Trophoblast cell (in vitro differentiated cells and primary cell): Measurements from ENCODE around the gene KDM4B.
A peak's percentile ranks its signal among the peaks of the same experiment; 100 is the strongest.

Source experiments
- DNase-seq, 2 donors: peaks; one replicate each; pipeline ENCODE4 v3.0.0-alpha.2; 2016
- H2AFZ ChIP-seq: 2 replicates; pipeline ENCODE4 v1.6.1; 2013; ENCODE audit warnings: low read length, moderate library complexity, mild to moderate bottlenecking; ENCODE audit not compliant: insufficient read depth, poor library complexity
- H2AK5ac ChIP-seq: 2 replicates; pipeline ENCODE4 v1.6.1; 2013; ENCODE audit warnings: mild to moderate bottlenecking, low read length
- H2BK120ac ChIP-seq: 2 replicates; pipeline ENCODE4 v1.6.1; 2013; ENCODE audit warnings: low read length, mild to moderate bottlenecking, moderate library complexity; ENCODE audit not compliant: insufficient read depth, poor library complexity
- H2BK12ac ChIP-seq: 2 replicates; pipeline ENCODE4 v1.6.1; 2013; ENCODE audit warnings: mild to moderate bottlenecking, low read length, moderate library complexity
- H2BK5ac ChIP-seq: 2 replicates; pipeline ENCODE4 v1.6.1; 2013; ENCODE audit warnings: low read length, low read depth, moderate library complexity, mild to moderate bottlenecking; ENCODE audit not compliant: poor library complexity
- H3K14ac ChIP-seq: 2 replicates; pipeline ENCODE4 v1.6.1; 2013; ENCODE audit warnings: mild to moderate bottlenecking, low read length
- H3K18ac ChIP-seq: 2 replicates; pipeline ENCODE4 v1.6.1; 2013; ENCODE audit warnings: mild to moderate bottlenecking, low read length
- H3K23ac ChIP-seq: 2 replicates; pipeline ENCODE4 v1.6.1; 2013; ENCODE audit warnings: low read length
- H3K27ac ChIP-seq: 2 replicates; pipeline ENCODE4 v1.5.1; 2013; ENCODE audit warnings: low read depth, mild to moderate bottlenecking, inconsistent platforms, low read length, moderate library complexity
- H3K27me3 ChIP-seq: 2 replicates; pipeline ENCODE4 v1.6.1; 2013; ENCODE audit warnings: inconsistent platforms, mild to moderate bottlenecking, low read length, moderate library complexity; ENCODE audit not compliant: insufficient read depth
- H3K36me3 ChIP-seq, 2 experiments: 1 replicate in 1 of 2; 2 replicates in 1 of 2; pipeline ENCODE4 v1.6.1; 2013; ENCODE audit warnings: low read length in 2 of 2, mild to moderate bottlenecking in 2 of 2, moderate library complexity in 1 of 2; ENCODE audit not compliant: insufficient read depth in 2 of 2, control insufficient read depth in 1 of 2
- H3K4ac ChIP-seq: 2 replicates; pipeline ENCODE4 v1.6.1; 2013; ENCODE audit warnings: low read depth, mild to moderate bottlenecking, low read length, moderate library complexity
- H3K4me1 ChIP-seq, 2 experiments: 1 replicate in 1 of 2; 2 replicates in 1 of 2; pipeline ENCODE4 v1.6.1; 2013; ENCODE audit warnings: low read length in 2 of 2, mild to moderate bottlenecking in 2 of 2, moderate library complexity in 1 of 2; ENCODE audit not compliant: insufficient read depth in 2 of 2, control insufficient read depth in 1 of 2
- H3K4me2 ChIP-seq: 2 replicates; pipeline ENCODE4 v1.6.1; 2013; ENCODE audit warnings: inconsistent platforms, mild to moderate bottlenecking, low read length, moderate library complexity
- H3K4me3 ChIP-seq: 2 replicates; pipeline ENCODE4 v1.5.1; 2013; ENCODE audit warnings: mild to moderate bottlenecking, low read depth, low read length, inconsistent platforms
- H3K79me1 ChIP-seq: one replicate; pipeline ENCODE4 v1.6.1; 2013; ENCODE audit warnings: low read length
- H3K79me2 ChIP-seq: 2 replicates; pipeline ENCODE4 v1.6.1; 2013; ENCODE audit warnings: low read length, mild to moderate bottlenecking; ENCODE audit not compliant: control insufficient read depth, insufficient read depth, poor library complexity
- H3K9ac ChIP-seq: 2 replicates; pipeline ENCODE4 v1.6.1; 2013; ENCODE audit warnings: mild to moderate bottlenecking, low read length
- H3K9me3 ChIP-seq: 2 replicates; pipeline ENCODE4 v1.6.1; 2013; ENCODE audit warnings: low read depth, mild to moderate bottlenecking, control low read depth, inconsistent platforms, low read length; ENCODE audit not compliant: insufficient read depth
- H4K12ac ChIP-seq: 2 replicates; pipeline ENCODE4 v1.6.1; 2013; ENCODE audit warnings: low read depth, mild to moderate bottlenecking, low read length, moderate library complexity
- H4K8ac ChIP-seq: 2 replicates; pipeline ENCODE4 v1.6.1; 2013; ENCODE audit warnings: low read depth, mild to moderate bottlenecking, low read length, moderate library complexity
- H4K91ac ChIP-seq: one replicate; pipeline ENCODE4 v1.6.1; 2013; ENCODE audit warnings: low read depth, mild to moderate bottlenecking, low read length, moderate library complexity
- WGBS: extraction: QIAGEN DNeasy Blood & Tissue Kit; methylation state at CpG from one replicate; pipeline ENCODE4 v1.1.7; 2013; ENCODE audit warnings: missing lambda C conversion rate; ENCODE audit not compliant: insufficient read length, insufficient coverage; ENCODE audit errors: extremely low coverage; 5-methylcytosine and 5-hydroxymethylcytosine counted together

KDM4B gene

GRCh38 chr19:5170329-5170745 is 201.4 kb downstream of the KDM4B start:
- no peak overlapping the region for H4K8ac ChIP-seq
- no peaks in the 10 kb centered on the region for H3K36me3 ChIP-seq
- DNase-seq: peak; percentile 52 to 77
- H2BK5ac ChIP-seq: no peak overlapping the region
- peaks cover 10% of the 10 kb centered on the region for H3K79me1 ChIP-seq
- H3K18ac ChIP-seq: no peak overlapping the region
- H3K14ac ChIP-seq: no peak overlapping the region
- WGBS: no CpG with 5 or more reads among the region's 4 CpGs
- H3K4ac ChIP-seq: no peak overlapping the region
- H3K4me3 ChIP-seq: no peak overlapping the region
- no peak overlapping the region for H2AK5ac ChIP-seq
- H4K12ac ChIP-seq: no peak overlapping the region
- no peak overlapping the region for H3K9ac ChIP-seq
- H3K79me2 ChIP-seq: no peaks in the 10 kb centered on the region
- no peaks in the 10 kb centered on the region for H3K27me3 ChIP-seq
- H2BK12ac ChIP-seq: no peak overlapping the region
- H4K91ac ChIP-seq: no peak overlapping the region
- no peak overlapping the region for H3K27ac ChIP-seq
- no peak overlapping the region for H2BK120ac ChIP-seq
- peaks cover 4 to 14% of the 10 kb centered on the region in 2 experiments for H3K4me1 ChIP-seq
- peaks cover 2% of the 10 kb centered on the region for H3K9me3 ChIP-seq
- H2AFZ ChIP-seq: no peak overlapping the region
- H3K4me2 ChIP-seq: no peak overlapping the region
- H3K23ac ChIP-seq: no peak overlapping the region

DNA sequence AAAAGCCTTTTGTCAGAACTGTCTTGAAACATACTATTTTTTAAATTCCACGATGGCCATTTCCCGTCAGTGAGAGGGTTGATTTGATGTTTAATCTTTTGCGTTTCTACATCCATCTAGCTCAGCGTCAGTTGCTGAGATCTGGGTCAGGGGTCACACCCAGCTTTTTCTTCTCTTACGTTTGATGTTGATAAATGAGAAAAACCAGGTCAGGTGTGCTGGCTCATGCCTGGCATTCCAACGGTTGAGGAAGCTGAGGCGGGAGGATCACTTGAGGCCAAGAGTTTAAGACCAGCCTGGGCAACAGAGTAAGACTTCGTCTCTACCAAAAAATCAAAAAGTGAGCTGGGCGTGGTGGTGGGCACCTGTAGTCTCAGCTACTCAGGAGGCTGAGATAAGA is 202.8 kb downstream of the KDM4B start:
- Histone ChIP-seq H3K14ac (no peak overlapping the region), H3K27me3 (no peaks in the 10 kb centered on the region), H2AK5ac (no peak overlapping the region), H3K4me3 (no peak overlapping the region), H2BK120ac (no peak overlapping the region), H3K79me1 (peaks cover 10% of the 10 kb centered on the region), H3K36me3 (no peaks in the 10 kb centered on the region), H4K12ac (no peak overlapping the region), H2AFZ (no peak overlapping the region), H3K79me2 (no peaks in the 10 kb centered on the region), H3K4me2 (no peak overlapping the region), H3K18ac (no peak overlapping the region), H3K9me3 (peaks cover 4% of the 10 kb centered on the region), H3K27ac (peak overlapping the region; percentile 22), H3K9ac (no peak overlapping the region), H4K8ac (no peak overlapping the region), H4K91ac (no peak overlapping the region), H3K23ac (no peak overlapping the region), H3K4ac (no peak overlapping the region), H3K4me1 (peaks cover 0 to 14% of the 10 kb centered on the region in 2 experiments), H2BK12ac (no peak overlapping the region), H2BK5ac (no peak overlapping the region)
- WGBS: no CpG with 5 or more reads among the region's 9 CpGs
- peak; percentile 98 to 99 for DNase-seq

GRCh38 chr19:5172859-5173630 is 204.1 kb downstream of the KDM4B start:
- Histone ChIP-seq H3K14ac (no peak overlapping the region), H3K4me1 (peaks cover 4 to 18% of the 10 kb centered on the region in 2 experiments), H3K9me3 (peaks cover 4% of the 10 kb centered on the region), H3K4me3 (no peak overlapping the region), H4K12ac (no peak overlapping the region), H3K23ac (no peak overlapping the region), H2BK5ac (peak overlapping the region; percentile 9), H2BK12ac (peak overlapping the region; percentile 23), H3K36me3 (no peaks in the 10 kb centered on the region), H3K79me2 (no peaks in the 10 kb centered on the region), H4K8ac (no peak overlapping the region), H3K18ac (peak overlapping the region; percentile 40), H3K4me2 (no peak overlapping the region), H4K91ac (no peak overlapping the region), H3K27me3 (no peaks in the 10 kb centered on the region), H3K27ac (peak overlapping the region; percentile 62), H2BK120ac (peak overlapping the region; percentile 71), H2AK5ac (no peak overlapping the region), H3K9ac (no peak overlapping the region), H2AFZ (no peak overlapping the region), H3K4ac (no peak overlapping the region), H3K79me1 (peaks cover 10% of the 10 kb centered on the region)
- peak; percentile 99 to 100 for DNase-seq
- no CpG with 5 or more reads among the region's 8 CpGs for WGBS

DNA sequence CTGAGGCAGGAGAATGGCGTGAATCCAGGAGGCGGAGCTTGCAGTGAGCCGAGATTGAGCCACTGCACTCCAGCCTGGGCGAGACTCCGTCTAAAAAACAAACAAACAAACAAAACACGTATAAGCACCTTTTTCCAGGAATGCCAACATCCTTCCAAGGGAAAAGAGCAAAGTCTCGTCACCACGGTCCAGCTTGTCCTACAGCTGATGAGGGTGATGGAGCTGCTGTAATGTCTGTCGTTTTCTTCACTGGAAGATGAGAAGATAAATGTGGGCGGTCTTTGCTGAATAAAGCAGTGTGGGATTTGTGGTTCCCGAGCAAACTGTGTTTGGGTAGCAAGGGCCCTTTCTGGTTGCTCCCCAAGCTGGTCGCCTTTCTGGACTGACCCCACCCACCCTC is 205.1 kb downstream of the KDM4B start:
- Histone ChIP-seq H3K4me3 (no peak overlapping the region), H3K79me1 (peaks cover 10% of the 10 kb centered on the region), H2AK5ac (no peak overlapping the region), H2BK12ac (peak overlapping the region; percentile 36), H3K23ac (no peak overlapping the region), H4K12ac (no peak overlapping the region), H3K27me3 (no peaks in the 10 kb centered on the region), H3K79me2 (no peaks in the 10 kb centered on the region), H3K14ac (peak overlapping the region; percentile 54), H4K91ac (no peak overlapping the region), H3K18ac (no peak overlapping the region), H3K36me3 (no peaks in the 10 kb centered on the region), H2BK120ac (no peak overlapping the region), H3K4me2 (no peak overlapping the region), H2BK5ac (no peak overlapping the region), H3K4me1 (peaks cover 4 to 19% of the 10 kb centered on the region in 2 experiments), H3K27ac (no peak overlapping the region), H3K9ac (no peak overlapping the region), H3K9me3 (peaks cover 4% of the 10 kb centered on the region), H3K4ac (no peak overlapping the region), H2AFZ (no peak overlapping the region), H4K8ac (no peak overlapping the region)
- no CpG with 5 or more reads among the region's 12 CpGs for WGBS
- DNase-seq: peak; percentile 56 to 80
